GM12878 (cell line): ENCODE measurements around the gene BTBD10. TPM values are rescaled to one million over a fixed set of nuclear protein-coding genes. Genes with fewer than 3 reads are reported as not detected.

ENCODE experiments used
- ATAC-seq: fragments of 200-7000 bp; cut with Tn5 transposase; 3 replicates; pipeline ENCODE4 v1.9.1; 2020; ENCODE audit warnings: mild to moderate bottlenecking, moderate library complexity
- BruUV-seq: library from RNA; stranded (reverse); fragments of 400-500 nt; replicated peaks from 2 replicates; lab custom pipeline; 2021; lab: Mats Ljungman, UMichigan
- CTCF ChIA-PET: fragments of 300-600 bp; sonication (Branson Sonifier 250); formaldehyde crosslinking; extraction: SDS; loops from one replicate; lab custom pipeline; 2021; ENCODE audit warnings: inconsistent platforms; lab: Yijun Ruan, JAX
- POLR2A ChIA-PET: fragments of 350-600 bp; formaldehyde crosslinking; extraction: SDS; loops from one replicate; lab custom pipeline; 2021; ENCODE audit warnings: inconsistent platforms; lab: Charles Lee
- RAD21 ChIA-PET: fragments of 300-600 bp; sonication (Branson Sonifier 250); formaldehyde crosslinking; loops from one replicate; lab custom pipeline; 2023; ENCODE audit warnings: antibody characterized with exemption; ENCODE audit not compliant: unreplicated experiment; lab: Charles Lee
- SMC1A ChIA-PET: fragments of 300-600 bp; sonication (Branson Sonifier 250); formaldehyde crosslinking; loops from one replicate; lab custom pipeline; 2023; ENCODE audit not compliant: unreplicated experiment, uncharacterized antibody; lab: Charles Lee
- DNase-seq: peaks from one replicate; pipeline ENCODE4 v3.0.0-alpha.2; 2011; ENCODE audit warnings: low read depth, low spot score
- FAIRE-seq: peaks from 3 replicates; lab custom pipeline; 2011; peaks lifted over from hg19 to GRCh38; lab: Jason Lieb, UNC
- H2AFZ ChIP-seq: 2 replicates; pipeline ENCODE4 v1.6.0; 2011; ENCODE audit warnings: low read depth, low read length, control low read depth; ENCODE audit not compliant: control insufficient read depth
- H3K27ac ChIP-seq: 2 replicates; pipeline ENCODE4 v1.5.1; 2011; ENCODE audit warnings: control low read depth; ENCODE audit not compliant: control insufficient read depth, insufficient read depth
- H3K27me3 ChIP-seq, 2 experiments: replicated peaks in 1 of 2; 2 replicates each; pipeline versions ENCODE4 v1.6.0 to v1.6.1; 2011; ENCODE audit warnings: low read length in 1 of 2; ENCODE audit not compliant: control insufficient read depth in 2 of 2, insufficient read depth in 2 of 2
- H3K36me3 ChIP-seq, 2 experiments: 2 replicates each; pipeline ENCODE4 v1.5.1; 2011; ENCODE audit warnings: low read length in 1 of 2; ENCODE audit not compliant: control insufficient read depth in 2 of 2, insufficient read depth in 2 of 2
- H3K4me1 ChIP-seq: 2 replicates; pipeline ENCODE4 v1.6.1; 2011; ENCODE audit warnings: mild to moderate bottlenecking, low read length, moderate library complexity, mixed read lengths; ENCODE audit not compliant: control insufficient read depth, insufficient read depth
- H3K4me2 ChIP-seq: 2 replicates; pipeline ENCODE4 v1.6.0; 2011; ENCODE audit warnings: control low read depth; ENCODE audit not compliant: control insufficient read depth, insufficient read depth
- H3K4me3 ChIP-seq: fragments of 200-600 bp; sonication (generic); 2 replicates; pipeline ENCODE4 v1.5.1; 2016
- H3K79me2 ChIP-seq: 2 replicates; pipeline ENCODE4 v1.6.0; 2011; ENCODE audit warnings: low read length; ENCODE audit not compliant: control insufficient read depth, insufficient read depth
- H3K9ac ChIP-seq: 2 replicates; pipeline ENCODE4 v1.8.0; 2011; ENCODE audit warnings: low read length, control low read depth, mixed read lengths; ENCODE audit not compliant: control insufficient read depth, insufficient read depth
- H3K9me3 ChIP-seq: replicated peaks from 3 replicates; pipeline ENCODE4 v1.5.1; 2011; ENCODE audit warnings: mild to moderate bottlenecking, low read length; ENCODE audit not compliant: control insufficient read depth, insufficient read depth
- H4K20me1 ChIP-seq: 2 replicates; pipeline ENCODE4 v1.6.0; 2011; ENCODE audit not compliant: control insufficient read depth, insufficient read depth
- ATF3 ChIP-seq: IDR thresholded peaks from 2 replicates; pipeline ENCODE4 v1.6.1; 2011; ENCODE audit warnings: low read depth, mild to moderate bottlenecking, low read length, moderate library complexity, borderline replicate concordance; ENCODE audit errors: extremely low read depth
- BMI1 ChIP-seq: fragments of 450-650 bp; IDR thresholded peaks from 2 replicates; pipeline ENCODE4 v1.6.1; 2016; ENCODE audit warnings: mild to moderate bottlenecking, moderate library complexity, borderline replicate concordance
- CEBPB ChIP-seq, 2 experiments: fragments of 150-350 bp in 1 of 2; IDR thresholded peaks; 2 replicates each; pipeline ENCODE4 v1.6.1; 2012 to 2014; ENCODE audit warnings: low read depth in 2 of 2, low read length in 2 of 2, borderline replicate concordance in 1 of 2, inconsistent platforms in 1 of 2
- CREB1 ChIP-seq: IDR thresholded peaks from 2 replicates; pipeline ENCODE4 v1.6.1; 2012; ENCODE audit warnings: low read depth, mild to moderate bottlenecking, inconsistent platforms
- CTCF ChIP-seq, 3 experiments: IDR thresholded peaks in 2 of 3; conservative IDR thresholded peaks in 1 of 3; 2 replicates each; pipeline ENCODE4 v1.5.1; 2011; ENCODE audit warnings: low read depth in 3 of 3, low read length in 3 of 3, mild to moderate bottlenecking in 3 of 3, control low read depth in 2 of 3, moderate library complexity in 2 of 3, inconsistent platforms in 1 of 3, mixed read lengths in 1 of 3; ENCODE audit not compliant: control insufficient read depth in 2 of 3, insufficient read depth in 1 of 3; ENCODE audit errors: extremely low read depth in 1 of 3
- DPF2 ChIP-seq: fragments of 450-650 bp; IDR thresholded peaks from 2 replicates; pipeline ENCODE4 v1.6.1; 2017; ENCODE audit warnings: mild to moderate bottlenecking
- EP300 ChIP-seq, 2 experiments: fragments of 150-350 bp in 1 of 2; IDR thresholded peaks; 2 replicates each; pipeline ENCODE4 v1.6.1; 2011 to 2012; ENCODE audit warnings: low read depth in 2 of 2, low read length in 2 of 2, borderline replicate concordance in 1 of 2, improper control_type of control experiment in 1 of 2, inconsistent platforms in 1 of 2; ENCODE audit not compliant: control insufficient read depth in 1 of 2
- HDGF ChIP-seq: fragments of 450-650 bp; IDR thresholded peaks from 2 replicates; pipeline ENCODE4 v1.6.1; 2016; ENCODE audit warnings: antibody characterized with exemption
- NFYA ChIP-seq: IDR thresholded peaks from 2 replicates; pipeline ENCODE4 v1.6.1; 2011; ENCODE audit warnings: low read depth, mild to moderate bottlenecking, low read length, improper control_type of control experiment, borderline replicate concordance
- PAX8 ChIP-seq: fragments of 450-650 bp; IDR thresholded peaks from 2 replicates; pipeline ENCODE4 v1.6.1; 2017; ENCODE audit warnings: mild to moderate bottlenecking, moderate library complexity
- PKNOX1 ChIP-seq: fragments of 450-650 bp; IDR thresholded peaks from 2 replicates; pipeline ENCODE4 v1.6.1; 2016; ENCODE audit warnings: mild to moderate bottlenecking
- RAD21 ChIP-seq: IDR thresholded peaks from 2 replicates; pipeline ENCODE4 v1.6.1; 2011; ENCODE audit warnings: mild to moderate bottlenecking, low read depth, low read length, moderate library complexity; ENCODE audit not compliant: insufficient read depth
- RB1 ChIP-seq: fragments of 450-650 bp; formaldehyde crosslinking; IDR thresholded peaks from 2 replicates; pipeline ENCODE4 v1.6.1; 2017; ENCODE audit warnings: mild to moderate bottlenecking, borderline replicate concordance
- RFX5 ChIP-seq: IDR thresholded peaks from 2 replicates; pipeline ENCODE4 v1.6.1; 2011; ENCODE audit warnings: low read depth, low read length, improper control_type of control experiment
- SMAD1 ChIP-seq: fragments of 450-650 bp; IDR thresholded peaks from 2 replicates; pipeline ENCODE4 v1.6.1; 2018; ENCODE audit warnings: mild to moderate bottlenecking, low read depth; ENCODE audit not compliant: partially characterized antibody
- SMC3 ChIP-seq: IDR thresholded peaks from 2 replicates; pipeline ENCODE4 v1.6.1; 2011; ENCODE audit warnings: low read length, improper control_type of control experiment, borderline replicate concordance
- SP1 ChIP-seq: IDR thresholded peaks from one replicate; pipeline ENCODE4 v1.6.1; 2011; ENCODE audit warnings: low read depth, low read length
- TCF12 ChIP-seq: IDR thresholded peaks from 2 replicates; pipeline ENCODE4 v1.6.1; 2011; ENCODE audit warnings: low read depth, mild to moderate bottlenecking, low read length
- USF2 ChIP-seq: IDR thresholded peaks from 2 replicates; pipeline ENCODE4 v1.6.1; 2011; ENCODE audit warnings: low read depth, low read length, improper control_type of control experiment, borderline replicate concordance
- WGBS: methylation state at CpG from one replicate; pipeline ENCODE4 v1.1.6; 2016; ENCODE audit warnings: low lambda C conversion rate; ENCODE audit not compliant: insufficient replicate concordance, insufficient coverage; ENCODE audit errors: missing lambda C conversion rate; 5-methylcytosine and 5-hydroxymethylcytosine counted together
- in situ Hi-C: fragments of 300-500 bp; cut with MboI; formaldehyde crosslinking; loops from 9 replicates; pipeline ENCODE4 v1.14.3; 2018; ENCODE audit warnings: mixed read lengths
- intact Hi-C: fragments of 100-400 bp; cut with micrococcal nuclease; formaldehyde crosslinking; loops from one replicate; pipeline ENCODE4 v1.14.2; 2022; ENCODE audit not compliant: unreplicated experiment
- polyA plus RNA-seq, 11 experiments: library from polyadenylated mRNA; depleted of rRNA in 4 of 11; unstranded in 6 of 11; stranded (reverse) in 5 of 11; fragments of >200 nt; fragmentation: Nextera tagmentation in 4 of 11; fragmentation: Illumina TruSeq in 1 of 11; extraction: Ambion mirVana in 4 of 11; extraction: Trizol in 1 of 11; gene quantifications; 1 replicate in 1 of 11; 2 replicates in 10 of 11; pipeline versions ENCODE4 v1.2.1 to v1.2.3, GENCODE V29; 2011 to 2016; ENCODE audit warnings: inconsistent platforms in 2 of 11, missing spikeins in 2 of 11, low read depth in 1 of 11
- total RNA-seq, 4 experiments: library from RNA; depleted of rRNA in 3 of 4; stranded (reverse); fragments of >200 nt in 3 of 4; fragmentation: Illumina TruSeq in 1 of 4; extraction: Trizol in 1 of 4; gene quantifications; 2 replicates each; pipeline versions ENCODE4 v1.2.1 to v1.2.3, GENCODE V29; 2013 to 2021

Gene BTBD10
- total and polyA plus RNA-seq, 10 of the 15 experiments (the other 5 are each of a cell fraction or from before 2014, with no cell fraction given): 20.8 to 38.8 (median 26.9) TPM

- H3K27me3 ChIP-seq: no peaks in the 10 kb centered on the region
- peaks cover 2% of the 10 kb centered on the region for H3K79me2 ChIP-seq
- BruUV-seq: no TSS peak
- WGBS: 67% methylated on average over 10 of the region's 10 CpGs
- peaks cover 9% of the 10 kb centered on the region for H4K20me1 ChIP-seq
- H3K4me2 ChIP-seq: no peak overlapping the region
- intact Hi-C loops: loop anchor here (1.0 to 2.0 kb wide), 4 partner anchors 94 to 379 kb away; no protein-coding TSS in a partner anchor
- no peaks in the 10 kb centered on the region for H3K9me3 ChIP-seq
- no peak overlapping the region for H2AFZ ChIP-seq
- peaks cover 6% of the 10 kb centered on the region in 2 experiments; a peak in 3 of 4 replicates for H3K36me3 ChIP-seq
- CTCF ChIA-PET: interaction anchor here (0.6 to 6.1 kb wide), 44 partner anchors 8 to 1014 kb away, joined by 3 to 122 read pairs (median 5); no protein-coding TSS in a partner anchor
- peak; percentile 69 for ATAC-seq
- H3K4me1 ChIP-seq: peaks cover 40% of the 10 kb centered on the region
- SMC1A ChIA-PET: interaction anchor here (0.6 to 4.1 kb wide), 31 partner anchors 9 to 163 kb away, joined by 3 to 57 read pairs (median 4); no protein-coding TSS in a partner anchor
- POLR2A ChIA-PET: interaction anchor here (0.9 to 2.1 kb wide), 3 partner anchors 9 to 26 kb away, joined by 3 to 8 read pairs (median 3); no protein-coding TSS in a partner anchor
- no peak overlapping the region for H3K9ac ChIP-seq
- H3K27ac ChIP-seq: no peak overlapping the region
- FAIRE-seq: peak; percentile 70
- RAD21 ChIA-PET: interaction anchor here (0.7 to 3.5 kb wide), 19 partner anchors 9 to 378 kb away, joined by 3 to 25 read pairs (median 6); no protein-coding TSS in a partner anchor
- in situ Hi-C loops: loop anchor here (5.0 kb wide), 1 partner anchor 382 kb away; no protein-coding TSS in a partner anchor
- no peak overlapping the region for H3K4me3 ChIP-seq
- DNase-seq: no peak
- no peak for TF ChIP-seq TCF12
- TF ChIP-seq HDGF: peak; percentile 86
- no peak for TF ChIP-seq SMAD1
- peak; percentile 89 for TF ChIP-seq SMC3
- TF ChIP-seq RAD21: peak; percentile 84
- TF ChIP-seq DPF2: no peak
- no peak for TF ChIP-seq RFX5
- peak; percentile 49; the same call in 1 of the 2 replicates for TF ChIP-seq RB1
- no peak for TF ChIP-seq PAX8
- no peak for TF ChIP-seq ATF3
- TF ChIP-seq CREB1: no peak
- peak; percentile 79 to 84 (median 80) for TF ChIP-seq CTCF (IDR thresholded peaks at IDR 0.05 in 2 of 3, conservative IDR thresholded peaks at IDR 0.05 in 1 of 3; ENCODE audit: control insufficient read depth in 2 of 3, extremely low read depth in 1 of 3, insufficient read depth in 1 of 3, low read depth in 3 of 3, low read length in 3 of 3)
- TF ChIP-seq NFYA: no peak
- TF ChIP-seq CEBPB (IDR thresholded peaks at IDR 0.05; ENCODE audit: borderline replicate concordance in 1 of 2, low read depth in 2 of 2, low read length in 2 of 2): no peak
- no peak for TF ChIP-seq USF2
- TF ChIP-seq PKNOX1: no peak
- TF ChIP-seq SP1: no peak
- TF ChIP-seq EP300 (IDR thresholded peaks at IDR 0.05; ENCODE audit: borderline replicate concordance in 1 of 2, control insufficient read depth in 1 of 2, low read depth in 2 of 2, low read length in 2 of 2): no peak
- TF ChIP-seq BMI1: no peak
Observed at GRCh38 chr11:13343931-13344717, 118.9 kb downstream of the BTBD10 start.
